Measurements from ENCODE around the gene NAT8L. TPM values are rescaled to one million over a fixed set of nuclear protein-coding genes. Genes with fewer than 3 reads are reported as not detected.

NAT8L gene
- total and polyA plus RNA-seq, 2 of the 4 experiments (the other 2 are of a cell fraction), result 0.05 TPM; not detected in 1

- no peak overlapping the region for H2BK120ac ChIP-seq (ENCODE audit: low read depth, low read length)
- POLR2A ChIA-PET (ENCODE audit: unreplicated experiment), result no interaction called here
- 46% methylated on average over 6 of the region's 28 CpGs; no CpG with 5 or more reads in 1 of the 2 experiments for WGBS, 2 experiments (ENCODE audit: extremely low coverage in 2 of 2, insufficient read length in 1 of 2)
- TF ChIP-seq ELK1 (IDR thresholded peaks at IDR 0.05; ENCODE audit: borderline replicate concordance, low read depth, low read length), result no peak
- no peak for TF ChIP-seq SMC3 (IDR thresholded peaks at IDR 0.05; ENCODE audit: low read depth, low read length)
- no peak for TF ChIP-seq MAFK (IDR thresholded peaks at IDR 0.05; ENCODE audit: low read depth, low read length)
- no peak for TF ChIP-seq RAD21 (IDR thresholded peaks at IDR 0.05; ENCODE audit: low read length)
- no peak for TF ChIP-seq CHD1 (IDR thresholded peaks at IDR 0.05; ENCODE audit: low read depth, low read length)
- TF ChIP-seq RFX5 (IDR thresholded peaks at IDR 0.05; ENCODE audit: low read depth, low read length), result no peak
- TF ChIP-seq POLR2A (IDR thresholded peaks at IDR 0.05; ENCODE audit: low read depth, low read length), result no peak
- TF ChIP-seq MAZ (IDR thresholded peaks at IDR 0.05; ENCODE audit: borderline replicate concordance, low read depth, low read length), result no peak
- no peak for TF ChIP-seq FOS (IDR thresholded peaks at IDR 0.05; ENCODE audit: low read depth, low read length)
- TF ChIP-seq CTCF (conservative IDR thresholded peaks at IDR 0.05; ENCODE audit: low read depth, low read length), result no peak
- TF ChIP-seq BHLHE40 (IDR thresholded peaks at IDR 0.05; ENCODE audit: low read depth, low read length), result no peak
- TF ChIP-seq MXI1 (IDR thresholded peaks at IDR 0.05; ENCODE audit: borderline replicate concordance, low read depth, low read length), result no peak
- no peak for TF ChIP-seq USF2 (IDR thresholded peaks at IDR 0.05; ENCODE audit: low read depth, low read length)
- no peak for TF ChIP-seq RCOR1 (IDR thresholded peaks at IDR 0.05; ENCODE audit: insufficient replicate concordance, low read length)
Measured at GRCh38 chr4:2046031-2046961, 12.8 kb upstream of the NAT8L start.

More at GRCh38 chr4:2046031-2046961, 12.8 kb upstream of the NAT8L start:
- Histone ChIP-seq H2AFZ (replicated peaks; ENCODE audit: low read length, poor library complexity) (peak overlapping the region; percentile 11), H3K9me3 (ENCODE audit: control insufficient read depth, insufficient read depth, low read length) (no peaks in the 10 kb centered on the region; the same call in 1 of the 2 replicates), H3K4me1 (ENCODE audit: control insufficient read depth, insufficient read depth, low read length) (no peaks in the 10 kb centered on the region; the same call in 1 of the 2 replicates), H3K27ac (ENCODE audit: insufficient read depth, low read length) (no peak overlapping the region), H2AK9ac (replicated peaks; ENCODE audit: low read depth, low read length, poor library complexity) (peak overlapping the region; percentile 16), H3K27me3 (ENCODE audit: control insufficient read depth, insufficient read depth, low read length) (peaks cover 7% of the 10 kb centered on the region; the same call in 1 of the 2 replicates), H4K20me1 (ENCODE audit: insufficient read depth, low read length) (no peaks in the 10 kb centered on the region), H3K23ac (ENCODE audit: low read depth, low read length) (no peak overlapping the region), H2BK15ac (ENCODE audit: low read depth, low read length) (no peak overlapping the region), H3K79me1 (ENCODE audit: low read depth in 1 of 2, low read length in 2 of 2) (0 out of 4 replicates have a peak, but pooled peaks cover 0 to 7% of the 10 kb centered on the region in 2 experiments), H3K14ac (replicated peaks; ENCODE audit: low read depth, low read length) (no peak overlapping the region), H2BK5ac (ENCODE audit: low read depth, low read length, poor library complexity, severe bottlenecking) (no peak overlapping the region), H2AK5ac (ENCODE audit: low read depth, low read length) (no peak overlapping the region), H3K56ac (ENCODE audit: extremely low read depth, insufficient read depth, low read length) (no peak overlapping the region), H3K18ac (ENCODE audit: low read depth, low read length) (no peak overlapping the region), H3K36me3 (ENCODE audit: control insufficient read depth, insufficient read depth, low read length) (peaks cover 2% of the 10 kb centered on the region; the same call in 1 of the 2 replicates), H4K8ac (ENCODE audit: low read depth in 2 of 2, low read length in 2 of 2) (no peak overlapping the region), H4K5ac (ENCODE audit: low read depth, low read length) (no peak overlapping the region), H3K4me2 (ENCODE audit: low read depth, low read length) (no peak overlapping the region), H3K9ac (ENCODE audit: low read depth, low read length) (no peak overlapping the region), H3K4me3 (ENCODE audit: insufficient read depth, low read depth, low read length) (no peak overlapping the region), H3K4ac (ENCODE audit: low read depth, low read length) (no peak overlapping the region), H2BK20ac (ENCODE audit: low read depth, low read length) (no peak overlapping the region), H3K9me1 (ENCODE audit: insufficient read depth, low read length) (no peaks in the 10 kb centered on the region), H4K91ac (ENCODE audit: insufficient read depth, low read depth, low read length) (no peak overlapping the region)
- intact Hi-C loops (cut with micrococcal nuclease), result no loop called here
- dilution Hi-C loops (cut with HindIII; ENCODE audit: low sequenced_read_pairs, unreplicated experiment), result no loop called here
- no peak for DNase-seq
- no peak for ATAC-seq (ENCODE audit: low read depth)
- CTCF ChIA-PET, result no interaction called here
- BruUV-seq (replicated peaks), result no TSS peak
- in situ Hi-C loops (cut with MboI; ENCODE audit: low sequenced_read_pairs), result no loop called here
